Right ventricle myocardium inferior (tissue), 1 donor: ENCODE data around the gene CACNA2D3. TPM values are rescaled to one million over a fixed set of nuclear protein-coding genes. Genes with fewer than 3 reads are reported as not detected.
"Not testable (repeated sequence)": the region's sequence is repeated elsewhere in the genome, so short reads cannot be mapped to it uniquely, and the experiment has no call there.

Experiments used
- ATAC-seq: fragments of 200-7000 bp; cut with Tn5 transposase; one replicate; pipeline ENCODE4 v1.9.1; 2020; ENCODE audit warnings: mild to moderate bottlenecking, moderate library complexity
- DNase-seq: peaks from one replicate; pipeline ENCODE4 v3.0.0; 2021; ENCODE audit errors: missing footprints
- intact Hi-C: fragments of 100-400 bp; cut with DNase I; formaldehyde crosslinking; loops from one replicate; pipeline ENCODE4 v1.11.0; 2022
- total RNA-seq: library from RNA; stranded (reverse); fragmentation: NEBNext Ultra II Directional; extraction: Animal tissue kit (Norgen Biotek cat#: 25700); gene quantifications from one replicate; pipeline ENCODE4 v1.2.1, GENCODE V29; 2021
- donor health status: DM: no; HTN: yes; CAD: no; lungs with severe emphysema.

The CACNA2D3 gene
- total RNA-seq, 1 donor from 2014 or later = 33.7 TPM

DNA sequence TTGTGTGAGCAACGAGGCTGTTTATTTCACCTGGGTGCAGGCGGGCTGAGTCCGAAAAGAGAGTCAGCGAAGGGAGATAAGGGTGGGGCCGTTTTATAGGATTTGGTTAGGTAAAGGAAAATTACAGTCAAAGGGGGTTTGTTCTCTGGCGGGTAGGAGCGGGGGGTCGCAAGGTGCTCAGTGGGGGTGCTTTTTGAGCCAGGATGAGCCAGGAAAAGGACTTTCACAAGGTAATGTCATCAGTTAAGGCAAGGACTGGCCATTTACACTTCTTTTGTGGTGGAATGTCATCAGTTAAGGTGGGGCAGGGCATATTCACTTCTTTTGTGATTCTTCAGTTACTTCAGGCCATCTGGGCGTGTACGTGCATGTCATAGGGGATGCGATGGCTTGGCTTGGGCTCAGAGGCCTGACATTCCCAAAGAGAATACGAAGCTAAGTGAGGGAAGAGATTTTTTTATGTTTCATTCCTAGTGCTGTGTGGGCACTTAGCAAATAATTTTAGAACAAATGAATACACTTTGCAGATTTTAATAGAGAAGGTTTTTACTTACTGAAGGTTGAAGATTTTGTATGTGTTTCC lies 517.5 kb downstream of the CACNA2D3 start:
- DNase-seq, intact Hi-C loops, ATAC-seq: not testable (repeated sequence)

DNA sequence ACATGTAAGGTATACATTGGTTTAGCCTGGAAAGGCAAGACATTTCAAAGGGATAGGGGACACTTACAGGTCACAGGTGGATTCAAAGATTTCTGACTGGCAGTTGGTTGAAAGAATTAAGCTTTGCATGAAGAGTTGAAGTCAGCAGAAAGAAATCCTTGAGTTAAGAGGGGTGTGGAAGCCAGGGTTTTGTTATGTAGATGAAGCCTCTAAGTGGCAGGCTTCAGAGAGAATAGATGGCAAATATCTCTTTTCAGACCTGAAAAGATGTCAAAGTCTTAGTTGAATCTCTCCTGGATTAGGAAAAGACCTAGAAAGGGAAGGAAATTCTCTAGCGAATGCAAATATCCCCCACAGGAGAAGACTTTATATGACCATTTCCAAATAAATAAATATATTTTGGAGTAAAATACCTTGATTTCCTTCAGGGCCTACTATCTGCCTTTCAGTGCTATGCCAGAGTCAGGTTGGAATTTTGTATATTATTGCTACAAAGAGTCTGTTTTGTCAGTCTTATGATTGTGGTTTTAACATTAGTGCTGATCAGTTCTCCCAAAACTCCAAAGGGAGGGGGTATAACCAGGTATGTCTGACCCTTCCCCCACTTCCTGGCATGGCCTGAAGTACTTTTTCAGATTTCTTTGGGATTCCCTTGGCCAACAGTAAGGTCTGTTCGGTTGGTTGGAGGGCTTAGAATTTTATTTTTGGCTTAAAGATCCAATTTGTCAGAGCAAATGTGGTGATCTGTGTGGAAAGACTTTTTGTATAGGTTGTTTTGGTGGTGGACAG lies 519.1 kb downstream of the CACNA2D3 start:
- ATAC-seq (no peak), DNase-seq (no peak)
- intact Hi-C loops = no loop called here

DNA sequence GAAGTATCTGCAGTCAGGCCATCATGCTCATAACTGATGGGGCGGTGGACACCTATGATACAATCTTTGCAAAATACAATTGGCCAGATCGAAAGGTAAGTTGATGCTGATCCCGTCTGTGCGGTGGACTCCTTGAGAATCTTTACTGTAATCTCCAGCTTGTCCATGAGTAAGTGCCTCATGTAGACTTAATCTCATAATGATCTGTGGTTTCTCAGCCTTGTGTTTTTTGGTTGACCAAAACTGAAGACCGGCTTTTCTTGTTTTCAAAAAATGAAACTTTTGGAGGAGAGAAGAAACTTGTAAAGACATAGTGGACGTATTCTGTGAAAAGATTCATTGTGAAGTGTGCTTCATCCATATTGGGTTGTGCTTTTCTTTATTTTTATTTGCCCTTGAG lies 519.8 kb downstream of the CACNA2D3 start:
- intact Hi-C loops = no loop called here
- DNase-seq (no peak), ATAC-seq (no peak)

DNA sequence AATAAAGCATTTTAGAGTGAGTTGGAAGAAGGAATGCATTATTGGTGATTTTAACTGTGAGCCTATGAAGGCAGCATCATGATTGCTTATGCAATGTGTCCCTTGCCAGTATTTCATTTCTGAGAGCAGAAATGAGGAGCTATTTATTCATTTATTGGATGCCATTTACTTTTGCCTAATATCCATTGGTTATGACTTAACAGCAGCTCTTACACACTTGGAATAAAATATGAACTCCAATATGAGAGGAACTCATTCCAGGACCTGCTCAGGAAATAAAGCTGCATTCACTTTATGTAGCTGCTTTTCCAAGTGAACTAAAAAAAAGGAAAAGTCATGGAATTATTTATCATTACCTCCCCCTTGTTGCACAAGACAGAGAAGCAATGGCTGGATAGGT lies 525.4 kb downstream of the CACNA2D3 start:
- intact Hi-C loops = no loop called here
- ATAC-seq = no peak

DNA sequence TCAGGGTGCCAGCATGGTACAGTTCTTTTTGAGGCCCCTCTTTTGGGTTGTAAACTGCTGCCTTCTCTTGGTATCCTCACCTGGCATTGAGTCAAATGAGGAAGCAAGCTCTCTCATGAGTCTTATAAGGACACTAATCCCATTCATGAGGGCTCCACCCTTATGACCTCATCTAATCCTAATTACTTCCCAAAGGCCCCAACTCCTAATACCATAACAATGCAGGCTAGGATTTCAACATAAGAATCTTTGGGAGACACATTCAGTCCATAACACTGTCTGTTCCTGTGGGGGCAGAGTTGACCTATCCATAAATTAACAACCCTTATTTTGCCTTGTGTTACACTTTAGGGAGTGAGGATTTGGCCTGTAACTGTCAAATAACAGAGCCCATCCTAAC lies 527.2 kb downstream of the CACNA2D3 start:
- intact Hi-C loops = no loop called here
- DNase-seq (no peak), ATAC-seq (no peak)

More for the DNA sequence above, 525.4 kb downstream of the CACNA2D3 start:
- no peak for DNase-seq

DNA sequence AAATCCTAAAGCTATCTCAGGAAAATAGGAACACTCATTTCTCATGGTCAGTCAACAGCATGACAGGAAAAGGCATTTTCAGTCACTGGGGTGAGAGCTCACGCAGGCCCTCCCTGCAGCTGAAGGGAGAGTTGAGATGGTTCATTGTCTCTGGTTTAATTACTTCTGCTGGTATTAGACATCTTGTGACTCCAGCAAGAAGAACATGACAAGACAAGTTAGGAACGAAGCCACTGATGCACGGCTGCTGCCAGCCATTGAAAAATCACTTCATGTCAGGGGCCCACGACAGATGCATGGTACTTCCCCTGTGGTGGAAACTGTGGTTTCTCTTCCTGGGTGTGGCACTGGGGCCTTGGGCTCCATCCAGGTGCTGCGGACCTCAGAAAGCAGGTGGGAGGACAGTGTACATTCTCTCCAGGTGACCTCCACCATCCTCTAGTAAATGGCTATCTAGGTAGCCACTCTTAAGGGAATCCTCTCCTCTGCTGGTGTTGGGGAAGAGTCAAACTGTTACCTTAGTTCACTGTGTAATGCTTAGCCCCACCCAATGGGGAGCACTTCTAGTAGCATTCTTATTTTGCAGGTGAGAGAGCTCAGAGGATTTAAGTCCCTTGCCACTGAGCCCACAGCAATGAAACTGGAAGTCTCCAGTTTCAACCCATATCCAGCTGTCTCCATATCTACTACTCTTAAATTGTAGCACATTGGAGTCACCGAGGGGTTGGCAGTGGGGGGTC lies 531.3 kb downstream of the CACNA2D3 start:
- ATAC-seq (no peak), DNase-seq (no peak)
- intact Hi-C loops = no loop called here

DNA sequence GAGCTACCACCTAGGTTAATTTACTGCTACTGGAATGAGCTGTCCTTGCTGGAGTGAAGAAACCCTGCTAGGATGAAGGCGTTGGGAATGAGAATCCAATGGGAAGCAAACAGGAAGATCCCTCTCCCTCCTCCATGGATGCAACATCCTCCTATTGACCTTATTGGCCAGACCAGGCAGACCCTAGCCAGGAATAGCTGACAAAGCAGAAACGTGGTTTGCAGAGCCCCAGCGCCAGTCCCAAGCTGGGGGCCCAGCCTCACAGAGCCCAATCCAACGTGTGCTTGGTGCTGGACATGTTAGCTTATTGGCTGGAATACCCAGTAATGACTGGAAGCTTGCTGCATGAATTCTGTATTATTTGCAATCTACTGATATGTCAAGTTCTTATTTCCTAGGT lies 532.4 kb downstream of the CACNA2D3 start:
- ATAC-seq (no peak), DNase-seq (no peak)
- intact Hi-C loops = no loop called here

DNA sequence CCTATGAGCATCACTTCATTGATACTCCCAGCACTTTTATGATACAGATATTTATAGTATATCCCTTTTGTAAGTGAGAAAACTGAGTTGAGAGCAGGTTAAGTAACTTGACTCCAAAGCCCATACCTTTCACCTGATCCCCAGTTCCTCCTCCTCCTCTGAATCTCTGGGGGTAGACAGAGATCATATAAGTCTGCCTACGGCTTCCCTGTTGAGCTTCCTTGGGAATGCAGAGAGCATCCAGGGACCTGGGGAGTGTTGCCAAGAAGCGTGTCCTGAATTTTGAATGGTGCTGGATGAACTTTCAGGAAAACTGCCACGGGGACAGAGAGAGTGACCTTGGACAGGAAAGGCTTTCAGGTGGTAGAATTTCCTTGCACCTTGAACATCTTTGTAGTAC lies 537.0 kb downstream of the CACNA2D3 start:
- no peak for ATAC-seq
- intact Hi-C loops = no loop called here
- no peak for DNase-seq

DNA sequence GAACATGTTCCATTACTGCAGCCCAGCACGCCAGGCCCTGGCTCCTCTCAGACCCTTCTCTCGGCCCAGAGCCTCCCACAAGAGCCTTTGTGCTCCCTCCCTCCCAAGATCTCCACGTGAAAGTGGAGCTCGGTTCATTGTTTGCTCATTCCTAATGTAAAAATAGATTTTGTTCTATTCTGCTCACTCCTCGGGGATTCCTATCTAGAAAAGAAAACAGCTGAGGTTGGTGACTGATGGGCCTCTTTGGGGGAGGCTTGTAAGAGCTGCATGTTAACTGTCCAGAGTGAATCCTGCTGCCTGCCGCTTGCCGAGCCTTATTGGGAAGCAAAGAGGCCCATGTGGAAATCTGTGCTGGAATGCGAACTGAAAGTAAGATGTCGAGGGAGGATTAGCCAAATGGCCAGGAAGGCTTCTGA lies 538.4 kb downstream of the CACNA2D3 start:
- ATAC-seq = peak; percentile 88
- intact Hi-C loops = no loop called here
- no peak for DNase-seq

DNA sequence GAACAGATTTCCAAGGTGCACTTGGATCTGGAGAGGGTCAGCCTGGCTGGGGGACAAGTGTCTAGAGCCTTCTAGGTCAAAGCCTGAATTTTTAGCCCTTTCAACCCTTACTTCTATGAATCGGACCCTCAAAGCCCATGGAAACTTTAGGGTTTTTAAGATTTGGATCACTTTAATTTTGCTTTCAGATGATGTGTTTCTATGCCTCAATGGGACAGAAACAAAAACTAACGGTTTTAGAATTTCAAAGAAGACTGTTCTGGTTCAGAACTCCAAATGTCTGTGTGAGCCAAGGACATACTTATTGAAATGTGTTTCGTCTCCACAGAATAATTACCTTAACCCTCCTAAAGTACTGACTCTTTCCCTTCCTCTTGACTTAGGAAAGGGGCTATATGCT lies 538.8 kb downstream of the CACNA2D3 start:
- intact Hi-C loops = no loop called here
- no peak for ATAC-seq

DNA sequence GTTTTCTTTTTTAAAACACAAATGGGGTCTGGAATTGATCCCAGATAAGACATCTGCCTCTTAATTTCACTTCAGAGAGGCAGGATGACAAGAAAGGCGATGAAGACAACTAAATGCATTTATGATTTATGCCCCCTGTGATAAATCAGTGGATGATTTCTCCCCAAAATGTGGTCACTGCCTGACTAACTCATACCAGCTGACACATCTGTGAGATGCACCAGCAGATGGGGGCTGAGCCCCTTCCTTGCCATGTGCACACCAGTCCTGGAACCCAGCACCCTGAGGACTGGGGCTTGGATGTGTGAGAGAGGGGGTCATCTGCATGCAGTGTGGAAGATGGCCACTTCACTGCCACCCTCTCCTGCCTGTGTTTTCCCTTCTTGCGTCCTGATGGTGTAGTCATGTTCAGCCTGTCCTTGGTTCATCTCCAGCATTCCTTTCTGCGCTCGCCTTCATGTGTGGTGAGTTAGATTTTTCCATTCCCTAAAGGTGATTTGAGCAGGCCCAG lies 541.2 kb downstream of the CACNA2D3 start:
- DNase-seq = no peak
- intact Hi-C loops = no loop called here
- no peak for ATAC-seq

More for the DNA sequence above, 538.8 kb downstream of the CACNA2D3 start:
- DNase-seq = no peak

DNA sequence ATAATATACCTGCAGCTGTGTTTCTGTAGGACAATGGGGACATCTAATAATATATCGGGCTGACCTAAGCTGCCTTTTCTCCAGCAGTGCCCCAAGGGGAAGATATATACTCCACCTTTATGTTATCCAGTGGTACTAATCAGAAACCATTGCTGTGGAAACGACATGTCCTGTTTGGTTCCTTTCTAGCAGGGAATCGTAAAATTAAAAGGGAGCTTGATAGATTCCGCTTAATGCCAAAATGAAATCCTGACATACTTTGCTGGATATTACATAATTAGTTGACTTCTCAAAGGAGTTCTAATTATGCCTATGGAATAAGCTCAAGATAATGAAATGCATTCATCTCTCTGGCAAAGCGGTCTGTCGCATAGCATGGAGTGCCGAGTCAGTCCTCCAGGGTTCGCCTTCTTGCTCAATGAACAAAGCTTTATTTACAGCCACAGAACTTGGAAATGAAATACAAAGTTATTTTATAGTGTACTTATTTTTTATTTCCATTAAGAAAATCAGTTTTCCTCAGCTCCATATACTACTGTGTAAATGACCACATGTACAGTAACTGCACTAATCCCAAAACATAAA lies 542.8 kb downstream of the CACNA2D3 start:
- ATAC-seq = no peak
- intact Hi-C loops = no loop called here
- DNase-seq = no peak

DNA sequence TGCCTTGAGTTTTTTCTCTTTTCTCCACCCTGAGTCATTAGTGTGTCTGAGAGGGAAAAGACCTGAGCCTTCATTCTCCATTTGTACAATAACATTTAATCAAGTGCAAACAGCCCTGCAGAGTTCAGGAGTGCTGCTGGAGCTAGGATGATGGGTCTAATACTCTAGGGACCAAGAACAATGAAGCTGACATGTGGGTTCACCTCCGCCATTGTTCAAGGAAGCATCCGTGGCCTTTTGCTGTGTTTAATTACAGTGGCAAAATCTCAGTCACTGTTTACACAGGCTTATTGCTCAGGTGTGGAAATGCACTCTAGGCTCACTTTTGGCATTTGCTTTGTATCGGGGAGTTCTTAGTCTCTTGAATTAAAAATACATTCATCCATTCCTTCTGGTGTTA lies 545.9 kb downstream of the CACNA2D3 start:
- no peak for ATAC-seq
- intact Hi-C loops = no loop called here
- DNase-seq = no peak

DNA sequence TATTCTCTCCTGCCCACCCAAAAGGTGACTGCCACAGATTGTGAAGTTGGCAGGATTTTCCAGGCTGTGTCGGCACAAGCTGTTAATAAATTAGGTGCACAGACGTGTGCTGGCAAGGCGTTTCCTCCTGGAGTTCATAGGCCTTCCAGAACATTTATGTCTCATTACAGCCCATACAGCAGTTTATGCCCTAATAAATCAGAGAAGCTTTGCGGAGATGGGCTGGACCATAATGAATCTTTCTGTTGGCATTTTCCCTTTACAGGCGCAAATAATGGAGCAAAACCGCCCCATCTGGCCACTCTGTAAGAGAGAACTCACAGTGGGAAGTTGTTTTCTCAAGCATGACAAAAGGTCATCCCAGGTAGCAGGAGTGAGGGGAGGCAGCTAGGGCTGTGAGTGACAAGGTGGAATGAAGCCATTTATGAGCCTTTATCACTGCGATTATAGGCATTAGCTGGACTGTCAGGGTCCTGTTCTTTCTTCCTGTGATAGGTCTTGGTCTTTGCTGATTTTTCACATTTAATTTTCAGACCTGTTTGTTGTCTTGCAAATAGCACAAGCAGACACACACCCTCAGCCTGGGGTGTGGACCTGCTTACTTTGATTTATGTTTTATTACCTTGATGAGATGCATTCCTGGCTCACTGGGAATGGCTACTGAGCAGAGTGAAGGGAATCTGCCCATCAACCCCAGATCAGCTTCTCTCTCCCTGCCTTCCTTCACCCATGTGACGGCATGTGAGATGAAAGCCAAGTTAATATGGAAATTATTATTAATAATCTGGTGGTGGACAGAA lies 548.0 kb downstream of the CACNA2D3 start:
- intact Hi-C loops = no loop called here
- ATAC-seq (no peak), DNase-seq (no peak)

DNA sequence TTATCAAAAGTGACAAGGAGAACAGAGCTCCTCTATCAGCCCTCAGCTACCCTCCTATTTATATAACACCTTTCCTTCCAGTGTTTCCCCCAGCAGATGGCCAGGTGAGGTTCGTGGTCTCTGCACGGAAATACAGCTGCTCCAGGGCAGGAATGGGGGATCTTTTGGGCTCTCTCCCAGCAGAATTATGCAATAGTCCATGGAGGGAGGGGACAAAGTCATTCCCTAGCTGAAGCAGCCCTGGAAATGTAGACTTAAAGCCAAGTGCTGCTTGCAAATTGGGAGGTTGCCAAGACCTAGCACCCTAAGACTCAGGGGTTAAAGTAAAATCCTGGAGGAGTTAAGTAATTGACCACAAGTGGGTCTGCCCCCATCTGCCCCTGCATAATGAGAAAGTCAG lies 549.2 kb downstream of the CACNA2D3 start:
- intact Hi-C loops = no loop called here
- DNase-seq (no peak), ATAC-seq (no peak)

DNA sequence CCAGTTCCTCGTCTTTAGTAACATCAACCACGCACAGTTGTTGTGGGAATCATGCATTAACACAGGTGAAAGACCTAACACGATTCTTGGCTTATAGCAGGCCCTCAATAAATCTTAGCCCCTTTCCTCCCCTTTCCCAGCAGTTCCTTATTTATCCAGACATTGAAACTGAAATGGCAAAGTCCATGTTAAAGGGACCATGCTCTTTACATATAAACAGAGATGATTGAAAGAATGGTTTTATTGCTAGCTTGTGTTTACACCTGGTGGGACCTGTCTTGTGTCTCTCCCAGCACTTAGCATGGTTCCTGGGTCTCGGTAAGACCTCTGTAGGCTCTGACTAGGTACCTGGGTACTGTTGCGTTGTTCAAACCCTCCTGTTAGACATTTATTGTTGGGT lies 553.7 kb downstream of the CACNA2D3 start:
- no peak for ATAC-seq
- intact Hi-C loops = no loop called here

DNA sequence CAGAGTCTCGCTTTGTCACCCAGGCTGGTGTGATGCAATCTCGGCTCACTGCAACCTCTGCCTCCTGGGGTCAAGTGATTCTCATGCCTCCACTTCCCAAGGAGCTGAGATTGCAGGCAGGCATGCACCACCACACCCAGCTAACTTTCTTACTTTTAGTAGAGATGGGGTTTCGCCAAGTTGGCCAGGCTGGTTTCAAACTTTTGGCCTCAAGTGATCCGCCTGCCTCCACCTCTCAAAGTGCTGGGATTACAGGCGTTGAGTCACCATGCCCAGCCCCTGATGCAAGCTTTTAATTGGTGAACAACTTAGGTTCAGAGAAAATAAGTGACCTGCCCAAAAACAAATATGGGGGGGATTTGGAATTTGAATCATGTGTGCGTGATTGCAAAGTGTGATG lies 559.4 kb downstream of the CACNA2D3 start:
- intact Hi-C loops = no loop called here
- ATAC-seq (no peak), DNase-seq (no peak)

More for the DNA sequence above, 553.7 kb downstream of the CACNA2D3 start:
- DNase-seq = no peak

DNA sequence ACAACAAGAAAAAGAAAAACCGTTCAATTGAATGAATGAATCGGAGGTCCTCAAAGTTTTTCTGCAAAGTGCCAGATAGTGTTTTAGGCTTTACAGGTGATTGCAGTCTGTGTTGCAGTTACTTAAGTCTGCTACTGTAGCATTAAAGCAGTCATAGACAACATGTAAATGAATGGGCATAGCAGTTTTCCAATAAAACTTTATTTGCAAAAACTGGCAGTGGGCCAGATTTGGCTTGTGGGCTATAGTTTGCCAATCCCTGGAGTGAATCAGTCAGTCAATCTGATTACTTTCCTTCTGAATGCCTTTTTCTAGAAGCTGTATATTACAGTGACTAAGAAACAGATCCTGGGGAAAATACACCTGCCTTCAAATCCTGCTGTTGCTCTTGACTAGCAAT lies 562.9 kb downstream of the CACNA2D3 start:
- intact Hi-C loops = no loop called here
- DNase-seq = no peak
- no peak for ATAC-seq
